Thymus (tissue), 11 donors: Measurements from ENCODE around the gene RPL28. TPM values are rescaled to one million over a fixed set of nuclear protein-coding genes. Genes with fewer than 3 reads are reported as not detected.

Experiments
- DNase-seq, 9 donors: peaks; one replicate each; pipeline ENCODE4 v3.0.0-alpha.2; 2013; ENCODE audit warnings: low spot score in 9 of 9, low read depth in 6 of 9, missing footprints in 1 of 9
- H3K27ac ChIP-seq, 2 donors: one replicate each; pipeline ENCODE4 v1.5.1; 2013; ENCODE audit warnings: control low read depth in 1 of 2, low read depth in 1 of 2, low read length in 1 of 2, mild to moderate bottlenecking in 1 of 2, moderate library complexity in 1 of 2
- H3K27me3 ChIP-seq, 2 donors: one replicate each; pipeline ENCODE4 v1.5.1; 2013; ENCODE audit warnings: low read length in 1 of 2; ENCODE audit not compliant: control insufficient read depth in 2 of 2, insufficient read depth in 1 of 2
- H3K36me3 ChIP-seq, 2 donors: one replicate each; pipeline ENCODE4 v1.5.1; 2013; ENCODE audit warnings: low read length in 1 of 2, mild to moderate bottlenecking in 1 of 2, moderate library complexity in 1 of 2; ENCODE audit not compliant: control insufficient read depth in 2 of 2, insufficient read depth in 2 of 2
- H3K4me1 ChIP-seq, 2 donors: one replicate each; pipeline ENCODE4 v1.5.1; 2013; ENCODE audit warnings: low read length in 2 of 2; ENCODE audit not compliant: control insufficient read depth in 2 of 2, insufficient read depth in 2 of 2
- H3K4me3 ChIP-seq, 2 donors: one replicate each; pipeline ENCODE4 v1.5.1; 2013; ENCODE audit warnings: low read length in 2 of 2, control low read depth in 1 of 2, mild to moderate bottlenecking in 1 of 2
- H3K9me3 ChIP-seq, 2 donors: one replicate each; pipeline ENCODE4 v1.5.1; 2013; ENCODE audit warnings: low read length in 1 of 2, mild to moderate bottlenecking in 1 of 2; ENCODE audit not compliant: control insufficient read depth in 2 of 2, insufficient read depth in 1 of 2
- WGBS: extraction: QIAGEN DNeasy Blood & Tissue Kit; methylation state at CpG from one replicate; pipeline ENCODE4 v1.1.7; 2013; 5-methylcytosine and 5-hydroxymethylcytosine counted together
- polyA plus RNA-seq: library from polyadenylated mRNA; stranded (reverse); fragments of 200-250 nt; gene quantifications from one replicate; pipeline ENCODE4 v1.2.3, GENCODE V29; 2013
- total RNA-seq: library from RNA; stranded (reverse); fragments of 120-200 nt; gene quantifications from one replicate; pipeline ENCODE4 v1.2.4, GENCODE V29; 2013
- donor health status: healthy.

RPL28 gene
- total and polyA plus RNA-seq, 2 donors: 667 to 2,578 TPM

GRCh38 chr19:55350620-55351315, 35.0 kb upstream of the RPL28 start:
- Histone ChIP-seq H3K4me3 (no peak overlapping the region), H3K9me3 (peaks cover 1 to 14% of the 10 kb centered on the region in 2 donors), H3K27me3 (peaks cover 38 to 52% of the 10 kb centered on the region in 2 donors), H3K4me1 (peaks cover 11 to 12% of the 10 kb centered on the region in 2 donors), H3K36me3 (peaks cover 10 to 26% of the 10 kb centered on the region in 2 donors), H3K27ac (no peak overlapping the region)
- WGBS: 76% methylated on average over 11 of the region's 11 CpGs
- no peak for DNase-seq

GRCh38 chr19:55352040-55352439, 33.7 kb upstream of the RPL28 start:
- peaks cover 11 to 12% of the 10 kb centered on the region in 2 donors for H3K4me1 ChIP-seq
- WGBS: 71% methylated on average over 6 of the region's 6 CpGs
- H3K36me3 ChIP-seq: peaks cover 6 to 14% of the 10 kb centered on the region in 2 donors
- H3K4me3 ChIP-seq: no peak overlapping the region
- peaks cover 46 to 64% of the 10 kb centered on the region in 2 donors for H3K27me3 ChIP-seq
- no peak overlapping the region for H3K27ac ChIP-seq
- peaks cover 1 to 14% of the 10 kb centered on the region in 2 donors for H3K9me3 ChIP-seq
- no peak for DNase-seq

- H3K27ac ChIP-seq: no peak overlapping the region
- no peak overlapping the region for H3K4me3 ChIP-seq
- H3K4me1 ChIP-seq: peaks cover 11 to 12% of the 10 kb centered on the region in 2 donors
- H3K27me3 ChIP-seq: peaks cover 46 to 70% of the 10 kb centered on the region in 2 donors
- H3K36me3 ChIP-seq: peaks cover 4 to 8% of the 10 kb centered on the region in 2 donors
- DNase-seq: no peak
- 79% methylated on average over 25 of the region's 25 CpGs for WGBS
- peaks cover 1 to 14% of the 10 kb centered on the region in 2 donors for H3K9me3 ChIP-seq
These were observed 33.1 kb upstream of the RPL28 start for GRCh38 chr19:55352549-55353145.

- H3K36me3 ChIP-seq: peaks cover 0 to 3% of the 10 kb centered on the region in 2 donors
- H3K9me3 ChIP-seq: peaks cover 1 to 14% of the 10 kb centered on the region in 2 donors
- DNase-seq: no peak
- WGBS: 7% methylated on average over 24 of the region's 24 CpGs
- peak overlapping the region; percentile 16 to 51 for H3K4me3 ChIP-seq
- H3K27ac ChIP-seq: no peak overlapping the region
- peaks cover 11 to 12% of the 10 kb centered on the region in 2 donors for H3K4me1 ChIP-seq
- H3K27me3 ChIP-seq: peaks cover 46 to 75% of the 10 kb centered on the region in 2 donors
These were observed 32.4 kb upstream of the RPL28 start for GRCh38 chr19:55353356-55353802.

- WGBS: 2% methylated on average over 72 of the region's 72 CpGs
- peak in 7 of 9 donors; percentile 23 to 63 (median 53) for DNase-seq
- H3K4me3 ChIP-seq: peak overlapping the region; percentile 16 to 51
- peaks cover 46 to 82% of the 10 kb centered on the region in 2 donors for H3K27me3 ChIP-seq
- H3K9me3 ChIP-seq: peaks cover 1 to 14% of the 10 kb centered on the region in 2 donors
- H3K4me1 ChIP-seq: peaks cover 11 to 12% of the 10 kb centered on the region in 2 donors
- H3K36me3 ChIP-seq: no peaks in the 10 kb centered on the region
- no peak overlapping the region for H3K27ac ChIP-seq
These were observed 31.7 kb upstream of the RPL28 start for GRCh38 chr19:55353803-55354697.

- H3K9me3 ChIP-seq: peaks cover 1 to 14% of the 10 kb centered on the region in 2 donors
- peak within 1 kb of the TSS in 1 of 2 donors; percentile 32 for H3K27ac ChIP-seq
- H3K36me3 ChIP-seq: no peaks in the 10 kb centered on the region
- H3K4me1 ChIP-seq: peaks cover 11 to 12% of the 10 kb centered on the region in 2 donors
- H3K4me3 ChIP-seq: peak within 1 kb of the TSS; percentile 16 to 51
- H3K27me3 ChIP-seq: peaks cover 46 to 82% of the 10 kb centered on the region in 2 donors
- 3% methylated on average over 43 of the region's 43 CpGs for WGBS
- DNase-seq: no peak
These were observed 31.0 kb upstream of the RPL28 start, which contains the start of gene COX6B2 for GRCh38 chr19:55354698-55355212. COX6B2 (minus strand) TSS chr19:55354719; CDS start chr19:55354521, 198 bp downstream.

GRCh38 chr19:55355213-55355821, 30.4 kb upstream of the RPL28 start:
- H3K9me3 ChIP-seq: peaks cover 1 to 14% of the 10 kb centered on the region in 2 donors
- H3K27me3 ChIP-seq: peaks cover 46 to 82% of the 10 kb centered on the region in 2 donors
- H3K27ac ChIP-seq: peak overlapping the region in 1 of 2 donors; percentile 32
- H3K4me3 ChIP-seq: no peak overlapping the region
- no peak for DNase-seq
- WGBS: 42% methylated on average over 13 of the region's 13 CpGs
- no peaks in the 10 kb centered on the region for H3K36me3 ChIP-seq
- H3K4me1 ChIP-seq: peaks cover 11 to 12% of the 10 kb centered on the region in 2 donors

GRCh38 chr19:55358493-55358892, 27.2 kb upstream of the RPL28 start:
- H3K27ac ChIP-seq: peak overlapping the region in 1 of 2 donors; percentile 46
- H3K27me3 ChIP-seq: peaks cover 30 to 66% of the 10 kb centered on the region in 2 donors
- H3K36me3 ChIP-seq: no peaks in the 10 kb centered on the region
- WGBS: 93% methylated on average over 19 of the region's 19 CpGs
- no peak overlapping the region for H3K4me3 ChIP-seq
- peaks cover 0 to 4% of the 10 kb centered on the region in 2 donors for H3K9me3 ChIP-seq
- H3K4me1 ChIP-seq: peaks cover 8% of the 10 kb centered on the region in 2 donors
- DNase-seq: no peak
